NB4 (cell line): ENCODE results near the gene UNC5A.

Experiments
- DNase-seq: peaks from one replicate; pipeline ENCODE4 v3.0.0; 2010; ENCODE audit warnings: low read depth
- H3K4me3 ChIP-seq: one replicate; pipeline ENCODE4 v1.5.1; 2011; ENCODE audit warnings: mild to moderate bottlenecking, low read depth, low read length, moderate library complexity
- MYC ChIP-seq: IDR thresholded peaks from 2 replicates; pipeline ENCODE4 v1.6.1; 2011; ENCODE audit warnings: low read depth, low read length
- POLR2A ChIP-seq: IDR thresholded peaks from 2 replicates; pipeline ENCODE4 v1.6.1; 2011; ENCODE audit warnings: mild to moderate bottlenecking; ENCODE audit not compliant: insufficient read length; ENCODE audit errors: extremely low read depth
- TF ChIP-seq, protein P1 (sequence below): IDR thresholded peaks from 2 replicates; pipeline ENCODE4 v1.6.1; 2011; ENCODE audit warnings: low read depth, low read length
- TF ChIP-seq, protein P2 (sequence below): IDR thresholded peaks from one replicate; pipeline ENCODE4 v1.5.1; 2012; ENCODE audit warnings: low read depth, low read length

UNC5A gene

DNA sequence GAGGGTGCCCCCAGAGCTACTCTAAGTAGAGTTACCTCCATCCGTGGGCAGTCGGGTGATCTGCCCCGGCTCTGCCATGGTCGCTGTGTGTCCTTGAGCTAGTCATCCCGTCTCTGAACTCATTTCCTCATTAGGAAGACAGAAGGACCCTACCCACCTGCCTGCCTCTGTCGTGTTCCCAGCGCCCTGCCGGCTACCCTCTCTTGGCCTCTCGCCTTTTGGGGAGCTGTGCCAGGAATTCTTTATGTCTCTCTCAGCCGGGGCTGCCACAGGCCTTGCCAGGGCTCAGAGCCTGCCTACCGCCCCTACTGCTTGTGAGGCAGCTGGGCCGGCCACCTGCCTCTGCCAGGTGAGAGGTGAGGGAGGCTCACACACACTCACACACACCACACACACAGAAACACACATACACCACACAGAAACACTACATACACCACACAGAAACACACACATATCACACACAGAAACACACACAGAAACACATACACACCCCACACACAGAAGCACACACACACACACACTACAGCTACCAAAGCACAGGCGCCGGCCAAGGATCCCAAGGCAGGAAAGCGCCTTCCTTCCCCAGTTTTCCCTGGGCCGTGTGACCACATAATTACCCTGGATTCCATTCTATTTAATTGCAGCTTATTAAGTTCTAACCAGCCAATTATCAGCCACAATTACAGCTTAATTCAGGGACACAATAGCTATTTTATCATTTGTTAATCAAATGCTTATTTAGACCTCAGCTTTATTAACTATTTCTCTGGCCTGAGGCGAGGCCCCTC, 41.7 kb downstream of the UNC5A start:
- TF ChIP-seq MYC (no peak), POLR2A (no peak)
- TF ChIP-seq, protein P1, sequence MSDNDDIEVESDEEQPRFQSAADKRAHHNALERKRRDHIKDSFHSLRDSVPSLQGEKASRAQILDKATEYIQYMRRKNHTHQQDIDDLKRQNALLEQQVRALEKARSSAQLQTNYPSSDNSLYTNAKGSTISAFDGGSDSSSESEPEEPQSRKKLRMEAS, result no peak
- TF ChIP-seq, protein P2, sequence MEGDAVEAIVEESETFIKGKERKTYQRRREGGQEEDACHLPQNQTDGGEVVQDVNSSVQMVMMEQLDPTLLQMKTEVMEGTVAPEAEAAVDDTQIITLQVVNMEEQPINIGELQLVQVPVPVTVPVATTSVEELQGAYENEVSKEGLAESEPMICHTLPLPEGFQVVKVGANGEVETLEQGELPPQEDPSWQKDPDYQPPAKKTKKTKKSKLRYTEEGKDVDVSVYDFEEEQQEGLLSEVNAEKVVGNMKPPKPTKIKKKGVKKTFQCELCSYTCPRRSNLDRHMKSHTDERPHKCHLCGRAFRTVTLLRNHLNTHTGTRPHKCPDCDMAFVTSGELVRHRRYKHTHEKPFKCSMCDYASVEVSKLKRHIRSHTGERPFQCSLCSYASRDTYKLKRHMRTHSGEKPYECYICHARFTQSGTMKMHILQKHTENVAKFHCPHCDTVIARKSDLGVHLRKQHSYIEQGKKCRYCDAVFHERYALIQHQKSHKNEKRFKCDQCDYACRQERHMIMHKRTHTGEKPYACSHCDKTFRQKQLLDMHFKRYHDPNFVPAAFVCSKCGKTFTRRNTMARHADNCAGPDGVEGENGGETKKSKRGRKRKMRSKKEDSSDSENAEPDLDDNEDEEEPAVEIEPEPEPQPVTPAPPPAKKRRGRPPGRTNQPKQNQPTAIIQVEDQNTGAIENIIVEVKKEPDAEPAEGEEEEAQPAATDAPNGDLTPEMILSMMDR, result no peak
- DNase-seq, result no peak
- H3K4me3 ChIP-seq, result no peak overlapping the region

DNA sequence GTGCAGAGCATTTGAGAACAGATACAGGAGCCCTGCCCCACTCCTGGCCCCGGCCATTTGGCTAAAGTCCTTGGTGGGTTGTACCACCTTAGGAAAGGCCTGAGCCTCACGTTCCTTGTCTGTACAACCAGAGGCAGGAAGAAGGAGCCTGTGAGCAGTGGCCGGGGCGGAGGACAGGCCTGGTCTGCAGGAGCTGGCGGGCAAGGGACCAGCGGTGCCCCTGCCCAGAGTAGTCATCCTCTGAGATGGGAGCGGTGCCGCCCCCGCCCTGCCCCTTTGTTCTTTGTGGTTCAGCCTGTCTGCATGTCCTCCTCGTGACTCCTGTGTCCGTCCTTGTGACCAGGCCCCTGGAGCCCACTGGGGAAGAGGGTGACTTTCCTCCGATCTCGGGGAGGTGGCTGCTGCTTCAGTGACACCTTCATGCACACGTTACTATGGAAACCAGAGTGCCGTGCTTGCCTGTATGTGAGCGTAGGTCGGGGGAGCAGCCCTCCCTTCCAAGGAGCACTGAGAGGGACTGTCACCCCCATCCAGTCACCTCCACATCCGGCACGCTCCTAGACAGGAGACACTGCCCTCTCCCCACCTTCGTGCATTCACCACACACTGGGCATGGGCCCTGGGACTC, 42.9 kb downstream of the UNC5A start:
- no peak overlapping the region for H3K4me3 ChIP-seq
- DNase-seq, result no peak
- TF ChIP-seq, protein P1, result no peak
- TF ChIP-seq, protein P2, result no peak
- TF ChIP-seq MYC (no peak), POLR2A (no peak)

DNA sequence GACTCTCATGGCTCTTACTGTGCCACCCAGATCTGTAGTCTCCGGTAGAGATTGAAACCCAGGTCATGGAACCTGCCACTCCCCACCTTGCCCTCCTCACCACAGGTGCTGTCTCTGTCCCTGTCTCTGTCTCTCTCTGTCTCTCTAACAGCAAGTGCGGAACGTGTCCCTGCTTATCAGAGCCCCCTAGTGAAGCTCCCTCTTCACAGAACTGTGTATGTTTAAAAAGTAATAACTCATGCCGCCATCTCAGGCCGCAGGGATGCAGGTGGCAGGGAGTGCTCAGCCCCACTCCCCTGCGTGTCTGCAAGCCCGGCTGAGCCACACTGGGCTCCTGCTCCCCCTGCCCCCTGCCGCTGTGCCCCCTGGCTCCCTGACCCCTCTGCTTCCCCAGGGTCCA, 43.8 kb downstream of the UNC5A start:
- TF ChIP-seq, protein P2, result no peak
- TF ChIP-seq POLR2A, result no peak
- no peak for TF ChIP-seq MYC
- TF ChIP-seq, protein P1, result no peak
- no peak overlapping the region for H3K4me3 ChIP-seq
- DNase-seq, result no peak

DNA sequence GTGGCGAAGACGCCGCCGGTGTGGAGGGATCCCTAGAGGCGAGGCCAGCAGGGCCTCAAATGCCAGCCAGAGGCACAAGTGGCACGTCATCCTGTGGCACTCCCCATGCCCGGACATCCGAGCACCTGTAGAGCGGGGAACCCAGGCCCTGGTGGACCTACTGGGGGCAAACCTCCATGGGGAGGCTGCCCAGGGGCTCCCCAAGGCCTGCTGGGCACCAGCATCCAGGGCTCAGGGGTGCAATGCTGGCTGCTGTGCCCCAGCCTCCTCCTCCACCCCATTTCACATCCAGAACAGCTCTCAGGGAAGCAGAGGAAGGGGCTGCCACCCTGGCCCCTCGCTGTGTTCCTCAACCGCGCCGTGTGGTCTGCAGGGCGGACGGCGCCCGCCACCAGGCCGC, 45.2 kb downstream of the UNC5A start:
- no peak for DNase-seq
- no peak overlapping the region for H3K4me3 ChIP-seq
- TF ChIP-seq, protein P1, result no peak
- TF ChIP-seq, protein P2, result no peak
- TF ChIP-seq MYC (no peak), POLR2A (no peak)

DNA sequence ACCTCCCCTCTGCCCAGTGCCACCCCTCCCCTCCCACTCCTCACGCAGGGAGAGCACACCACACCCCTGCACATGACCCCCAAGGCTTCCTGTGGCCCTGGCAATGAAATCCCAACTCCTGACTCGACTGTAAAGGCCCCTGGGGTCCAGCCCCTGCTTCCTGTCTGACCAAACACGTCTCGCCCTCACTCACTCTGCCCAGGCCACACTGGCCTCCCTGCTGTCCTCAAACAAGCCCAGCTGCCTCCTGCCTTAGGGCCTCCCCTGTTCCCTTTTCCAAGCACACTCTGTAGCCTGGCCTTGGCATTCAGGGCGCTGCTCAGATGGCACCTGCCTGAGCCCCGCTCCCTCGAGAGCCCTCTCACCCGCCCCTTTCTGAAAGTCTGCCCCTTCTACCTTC, 46.4 kb downstream of the UNC5A start:
- DNase-seq, result no peak
- H3K4me3 ChIP-seq, result no peak overlapping the region
- TF ChIP-seq, protein P1, result no peak
- no peak for TF ChIP-seq MYC

DNA sequence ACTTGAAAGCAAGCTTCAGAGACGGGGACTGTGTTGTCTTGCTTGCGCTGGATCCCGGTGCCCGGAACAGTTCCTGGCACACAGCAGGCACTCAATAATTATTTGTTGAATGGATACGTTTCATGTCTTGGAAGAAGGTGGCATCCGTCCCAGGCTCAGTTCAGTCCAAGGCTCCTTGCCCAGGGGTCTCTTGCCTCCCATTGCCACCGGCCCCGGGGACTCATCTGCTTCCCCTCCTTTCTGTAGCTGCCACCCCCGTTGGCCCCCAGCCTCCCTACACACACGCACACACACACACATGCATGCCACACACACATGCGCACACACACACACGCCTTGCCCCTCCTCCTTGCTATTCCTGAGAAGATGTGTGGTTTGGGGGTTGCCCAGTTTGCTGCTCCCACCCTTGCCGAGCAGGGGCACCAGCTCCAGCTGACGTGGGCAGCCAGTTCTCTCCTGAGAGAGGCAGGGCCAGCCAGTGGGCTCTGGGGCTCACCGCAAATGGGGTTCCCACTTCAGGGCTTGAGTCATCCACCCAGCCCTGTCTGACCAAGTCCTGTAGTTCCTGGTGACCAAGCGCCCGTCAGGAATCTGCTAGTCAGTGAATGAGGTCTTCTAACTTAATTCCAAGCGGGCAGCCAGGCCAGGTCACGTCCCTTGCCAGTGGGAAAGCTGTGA, 47.0 kb downstream of the UNC5A start:
- TF ChIP-seq MYC (no peak), POLR2A (no peak)
- TF ChIP-seq, protein P2, result no peak
- TF ChIP-seq, protein P1, result no peak
- no peak overlapping the region for H3K4me3 ChIP-seq
- DNase-seq, result no peak
